Kidney (tissue), 14 donors: ENCODE measurements around the gene MEIS2. TPM values are rescaled to one million over a fixed set of nuclear protein-coding genes. Genes with fewer than 3 reads are reported as not detected.

Source experiments
- DNase-seq, 5 donors: peaks; one replicate each; pipeline ENCODE4 v3.0.0-alpha.2; 2013 to 2020
- FAIRE-seq: peaks from 2 replicates; lab custom pipeline; 2012; peaks lifted over from hg19 to GRCh38; lab: Jason Lieb, UNC
- H3K27ac ChIP-seq, 2 donors: one replicate each; pipeline ENCODE4 v1.7.0; 2013; ENCODE audit warnings: low read depth in 2 of 2, low read length in 2 of 2, inconsistent platforms in 1 of 2
- H3K27me3 ChIP-seq: one replicate; pipeline ENCODE4 v1.7.1; 2013; ENCODE audit warnings: low read length, inconsistent platforms; ENCODE audit not compliant: control insufficient read depth, insufficient read depth
- H3K36me3 ChIP-seq, 3 donors: one replicate each; pipeline versions ENCODE4 v1.7.0 to v1.7.1; 2013; ENCODE audit warnings: low read length in 3 of 3, control low read depth in 1 of 3, inconsistent platforms in 1 of 3; ENCODE audit not compliant: insufficient read depth in 3 of 3, control insufficient read depth in 2 of 3
- H3K4me1 ChIP-seq, 3 donors: one replicate each; pipeline versions ENCODE4 v1.7.0 to v1.7.1; 2013; ENCODE audit warnings: low read length in 3 of 3, inconsistent platforms in 1 of 3, low read depth in 1 of 3; ENCODE audit not compliant: control insufficient read depth in 2 of 3, insufficient read depth in 2 of 3
- H3K4me3 ChIP-seq, 3 donors: one replicate each; pipeline versions ENCODE4 v1.7.0 to v1.8.1; 2013; ENCODE audit warnings: low read length in 3 of 3, control low read depth in 1 of 3, inconsistent platforms in 1 of 3
- H3K9ac ChIP-seq, 3 donors: one replicate each; pipeline versions ENCODE4 v1.7.0 to v1.7.1; 2013; ENCODE audit warnings: low read length in 3 of 3, control low read depth in 1 of 3, inconsistent platforms in 1 of 3
- H3K9me3 ChIP-seq, 3 donors: one replicate each; pipeline versions ENCODE4 v1.7.0 to v1.7.1; 2013; ENCODE audit warnings: low read length in 3 of 3, control low read depth in 1 of 3, inconsistent platforms in 1 of 3; ENCODE audit not compliant: control insufficient read depth in 2 of 3, insufficient read depth in 1 of 3
- intact Hi-C: fragments of 100-400 bp; cut with DNase I; formaldehyde crosslinking; loops from one replicate; pipeline ENCODE4 v1.11.1; 2022
- polyA plus RNA-seq: library from polyadenylated mRNA; stranded (reverse); fragments of 350-450 nt; fragmentation: Illumina TruSeq; extraction: RNeasy Lipid Tissue Mini Kit (QIAGEN cat#74804); gene quantifications from one replicate; pipeline ENCODE4 v1.2.3, GENCODE V29; 2014; ENCODE audit warnings: low read depth, low replicate concordance; ENCODE audit not compliant: insufficient read depth
- total RNA-seq: library from RNA; stranded (reverse); fragmentation: NEBNext Ultra II Directional; extraction: Animal tissue kit (Norgen Biotek cat#: 25700); gene quantifications from one replicate; pipeline ENCODE4 v1.2.1, GENCODE V29; 2021
- TF ChIP-seq, protein P1 (sequence below): IDR thresholded peaks from 3 replicates; pipeline ENCODE4 v1.5.1; 2012; ENCODE audit warnings: mild to moderate bottlenecking, moderate library complexity, borderline replicate concordance; ENCODE audit not compliant: insufficient read depth; ENCODE audit errors: extremely low read depth
- donor health status: control.
- donor health status: control.
- donor health status: control.
- donor health status: control.
- donor health status: control.
- donor health status: DM: yes; HTN: yes; CAD: no.
- donor health status: Normal renal cell carcinoma (clear cell type).

MEIS2 gene
- total and polyA plus RNA-seq, 2 donors from 2014 or later = 14.7 to 50.9 TPM

DNA sequence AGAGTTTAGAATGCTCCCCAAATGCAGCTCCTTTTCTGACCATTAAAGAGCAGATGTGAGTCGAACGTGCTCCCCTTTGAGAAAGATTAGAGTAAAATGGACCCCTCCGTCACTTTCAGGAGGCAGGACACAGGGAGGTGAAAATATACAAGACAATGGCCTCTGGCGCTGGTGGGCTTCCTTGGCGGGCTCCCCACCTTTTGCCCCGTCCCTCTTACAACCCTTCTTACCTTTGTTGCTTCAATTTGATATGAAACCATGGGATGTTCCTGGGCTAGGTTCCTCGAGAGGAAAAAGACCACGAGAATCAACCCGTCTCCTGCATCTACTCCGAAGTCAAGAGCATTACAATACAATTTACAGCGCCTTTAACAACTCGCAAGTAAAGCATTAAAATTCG, 214.2 kb downstream of the MEIS2 start:
- H3K27ac ChIP-seq = no peak overlapping the region
- intact Hi-C loops = loop anchor here (10.0 kb wide), 1 partner anchor 219 kb away; the partner anchor contains the start of gene MEIS2

DNA sequence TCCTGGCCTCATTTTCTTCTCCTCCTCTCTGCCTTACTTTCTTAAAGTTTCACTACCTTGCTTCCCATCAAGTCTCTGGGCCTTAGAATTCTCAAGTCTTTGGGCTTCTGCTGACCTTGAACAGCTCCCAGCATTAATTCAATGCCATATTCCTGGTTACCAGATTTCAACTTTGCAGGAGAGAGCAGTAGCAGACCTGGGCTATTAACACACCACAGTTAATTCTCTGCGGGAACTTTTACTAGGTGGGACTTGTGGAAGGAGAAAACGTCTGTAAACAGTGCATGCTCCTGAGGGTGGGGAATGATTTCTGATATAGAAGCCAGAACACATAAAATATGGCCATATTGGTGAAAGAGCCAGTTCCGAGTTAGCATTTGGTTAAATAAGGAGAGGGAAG, 214.6 kb downstream of the MEIS2 start:
- no peak overlapping the region for H3K4me3 ChIP-seq
- H3K9me3 ChIP-seq = no peaks in the 10 kb centered on the region
- TF ChIP-seq, protein P1, sequence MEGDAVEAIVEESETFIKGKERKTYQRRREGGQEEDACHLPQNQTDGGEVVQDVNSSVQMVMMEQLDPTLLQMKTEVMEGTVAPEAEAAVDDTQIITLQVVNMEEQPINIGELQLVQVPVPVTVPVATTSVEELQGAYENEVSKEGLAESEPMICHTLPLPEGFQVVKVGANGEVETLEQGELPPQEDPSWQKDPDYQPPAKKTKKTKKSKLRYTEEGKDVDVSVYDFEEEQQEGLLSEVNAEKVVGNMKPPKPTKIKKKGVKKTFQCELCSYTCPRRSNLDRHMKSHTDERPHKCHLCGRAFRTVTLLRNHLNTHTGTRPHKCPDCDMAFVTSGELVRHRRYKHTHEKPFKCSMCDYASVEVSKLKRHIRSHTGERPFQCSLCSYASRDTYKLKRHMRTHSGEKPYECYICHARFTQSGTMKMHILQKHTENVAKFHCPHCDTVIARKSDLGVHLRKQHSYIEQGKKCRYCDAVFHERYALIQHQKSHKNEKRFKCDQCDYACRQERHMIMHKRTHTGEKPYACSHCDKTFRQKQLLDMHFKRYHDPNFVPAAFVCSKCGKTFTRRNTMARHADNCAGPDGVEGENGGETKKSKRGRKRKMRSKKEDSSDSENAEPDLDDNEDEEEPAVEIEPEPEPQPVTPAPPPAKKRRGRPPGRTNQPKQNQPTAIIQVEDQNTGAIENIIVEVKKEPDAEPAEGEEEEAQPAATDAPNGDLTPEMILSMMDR = no peak
- no peak overlapping the region for H3K27ac ChIP-seq
- intact Hi-C loops = loop anchor here (10.0 kb wide), 1 partner anchor 219 kb away; the partner anchor contains the start of gene MEIS2
- peak overlapping the region in 1 of 3 donors; percentile 0 for H3K9ac ChIP-seq
- H3K27me3 ChIP-seq = peaks cover 28% of the 10 kb centered on the region
- DNase-seq (peak in 2 of 5 donors; percentile 42 to 66), FAIRE-seq (no peak)
- no peaks in the 10 kb centered on the region for H3K36me3 ChIP-seq
- peaks cover 0 to 8% (median 6%) of the 10 kb centered on the region in 3 donors for H3K4me1 ChIP-seq

More for the DNA sequence above, 214.2 kb downstream of the MEIS2 start:
- Histone ChIP-seq H3K9ac (peak overlapping the region in 1 of 3 donors; percentile 28), H3K4me1 (peaks cover 0 to 8% (median 6%) of the 10 kb centered on the region in 3 donors), H3K4me3 (peak overlapping the region in 1 of 3 donors; percentile 17), H3K27me3 (peaks cover 28% of the 10 kb centered on the region), H3K9me3 (no peaks in the 10 kb centered on the region), H3K36me3 (no peaks in the 10 kb centered on the region)
- FAIRE-seq (no peak), DNase-seq (peak in 1 of 5 donors; percentile 35)
- TF ChIP-seq, protein P1 = no peak

DNA sequence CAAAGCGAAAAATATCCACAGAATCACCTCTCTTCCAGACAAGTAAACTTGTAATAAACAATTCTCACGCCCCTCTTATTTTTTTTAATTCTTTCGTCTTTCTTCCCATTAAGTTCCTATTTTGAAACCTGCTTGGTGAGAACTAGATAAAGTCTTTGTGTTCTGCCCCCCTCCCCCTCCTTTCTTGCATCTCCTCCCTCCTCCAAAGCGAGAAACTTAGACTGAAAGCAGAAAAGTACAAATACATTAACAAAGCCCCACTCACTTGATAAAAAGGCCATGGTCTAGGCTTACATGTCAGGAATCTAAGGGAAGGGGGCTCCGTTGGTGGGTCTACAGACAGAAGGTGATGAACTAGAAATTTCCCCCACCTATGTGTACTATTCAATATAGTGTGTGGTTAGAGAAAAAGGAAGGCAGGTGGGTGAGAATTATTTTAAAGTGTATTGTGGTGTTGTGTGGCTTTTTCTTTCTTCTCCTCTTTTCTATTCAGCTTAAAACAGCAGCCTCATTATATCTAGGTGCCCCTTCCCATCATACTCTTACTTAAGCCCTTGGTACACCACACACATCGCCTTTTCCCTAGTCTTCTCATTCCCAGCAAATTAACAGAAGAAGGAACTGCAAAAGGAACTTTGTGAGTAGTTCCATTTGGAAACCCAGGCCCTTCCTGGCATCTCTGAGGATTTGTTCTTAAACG, 215.3 kb downstream of the MEIS2 start:
- Histone ChIP-seq H3K27me3 (peaks cover 28% of the 10 kb centered on the region), H3K4me1 (peaks cover 0 to 11% (median 8%) of the 10 kb centered on the region in 3 donors), H3K36me3 (no peaks in the 10 kb centered on the region), H3K27ac (no peak overlapping the region), H3K9me3 (no peaks in the 10 kb centered on the region), H3K4me3 (peak overlapping the region in 1 of 3 donors; percentile 13), H3K9ac (peak overlapping the region in 1 of 3 donors; percentile 42)
- no peak for FAIRE-seq
- DNase-seq = peak in 2 of 5 donors; percentile 56 to 61
- TF ChIP-seq, protein P1 = no peak
- intact Hi-C loops = loop anchor here (10.0 kb wide), 1 partner anchor 220 kb away; the partner anchor contains the start of gene MEIS2
